ENCODE data around the gene FBLL1. TPM values are rescaled to one million over a fixed set of nuclear protein-coding genes. Genes with fewer than 3 reads are reported as not detected.

FBLL1 gene
- total and polyA plus RNA-seq, 2 of the 4 experiments (the other 2 are of a cell fraction): 0.18 to 0.29 TPM

DNA sequence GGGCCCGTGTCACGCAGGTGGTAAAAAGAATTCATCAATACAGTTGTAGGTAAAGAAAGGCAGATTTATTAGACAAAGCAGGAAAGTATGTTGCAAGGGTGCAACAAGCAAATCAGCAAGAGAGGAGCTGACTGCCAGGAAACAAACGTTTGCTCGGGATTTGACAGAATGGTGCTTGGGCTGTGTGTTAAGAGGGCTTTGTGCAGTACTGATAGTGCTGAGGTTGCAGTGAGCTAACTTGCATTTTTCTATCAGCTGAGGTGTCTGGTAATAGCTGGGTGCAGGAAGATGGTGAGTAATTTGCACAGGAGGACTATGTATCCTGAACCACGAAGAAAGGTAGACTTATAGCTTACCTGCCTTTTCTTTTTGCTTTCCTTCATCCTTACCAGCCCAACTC is 46.7 kb upstream of the FBLL1 start:
- H2AK9ac ChIP-seq (replicated peaks; ENCODE audit: low read depth, low read length, poor library complexity): no peak overlapping the region
- peaks cover 0 to 11% of the 10 kb centered on the region in 2 experiments; a peak in 2 of 4 replicates for H3K79me1 ChIP-seq (ENCODE audit: low read depth in 1 of 2, low read length in 2 of 2)
- ATAC-seq (ENCODE audit: low read depth): no peak
- H2AFZ ChIP-seq (replicated peaks; ENCODE audit: low read length, poor library complexity): no peak overlapping the region
- H4K5ac ChIP-seq (ENCODE audit: low read depth, low read length): no peak overlapping the region
- no peaks in the 10 kb centered on the region for H3K36me3 ChIP-seq (ENCODE audit: control insufficient read depth, insufficient read depth, low read length)
- H3K27me3 ChIP-seq (ENCODE audit: control insufficient read depth, insufficient read depth, low read length): no peaks in the 10 kb centered on the region
- WGBS, 2 experiments (ENCODE audit: extremely low coverage in 2 of 2, insufficient read length in 1 of 2): 67% methylated on average over 3 of the region's 5 CpGs; no CpG with 5 or more reads in 1 of the 2 experiments
- TF ChIP-seq MXI1 (IDR thresholded peaks at IDR 0.05; ENCODE audit: borderline replicate concordance, low read depth, low read length): no peak
- TF ChIP-seq RAD21 (IDR thresholded peaks at IDR 0.05; ENCODE audit: low read length): no peak
- no peak for TF ChIP-seq NFE2L2 (IDR thresholded peaks at IDR 0.05; ENCODE audit: low read depth, low read length)
- TF ChIP-seq, protein P1, sequence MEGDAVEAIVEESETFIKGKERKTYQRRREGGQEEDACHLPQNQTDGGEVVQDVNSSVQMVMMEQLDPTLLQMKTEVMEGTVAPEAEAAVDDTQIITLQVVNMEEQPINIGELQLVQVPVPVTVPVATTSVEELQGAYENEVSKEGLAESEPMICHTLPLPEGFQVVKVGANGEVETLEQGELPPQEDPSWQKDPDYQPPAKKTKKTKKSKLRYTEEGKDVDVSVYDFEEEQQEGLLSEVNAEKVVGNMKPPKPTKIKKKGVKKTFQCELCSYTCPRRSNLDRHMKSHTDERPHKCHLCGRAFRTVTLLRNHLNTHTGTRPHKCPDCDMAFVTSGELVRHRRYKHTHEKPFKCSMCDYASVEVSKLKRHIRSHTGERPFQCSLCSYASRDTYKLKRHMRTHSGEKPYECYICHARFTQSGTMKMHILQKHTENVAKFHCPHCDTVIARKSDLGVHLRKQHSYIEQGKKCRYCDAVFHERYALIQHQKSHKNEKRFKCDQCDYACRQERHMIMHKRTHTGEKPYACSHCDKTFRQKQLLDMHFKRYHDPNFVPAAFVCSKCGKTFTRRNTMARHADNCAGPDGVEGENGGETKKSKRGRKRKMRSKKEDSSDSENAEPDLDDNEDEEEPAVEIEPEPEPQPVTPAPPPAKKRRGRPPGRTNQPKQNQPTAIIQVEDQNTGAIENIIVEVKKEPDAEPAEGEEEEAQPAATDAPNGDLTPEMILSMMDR (conservative IDR thresholded peaks at IDR 0.05; ENCODE audit: low read depth, low read length): no peak
- TF ChIP-seq, protein P2, sequence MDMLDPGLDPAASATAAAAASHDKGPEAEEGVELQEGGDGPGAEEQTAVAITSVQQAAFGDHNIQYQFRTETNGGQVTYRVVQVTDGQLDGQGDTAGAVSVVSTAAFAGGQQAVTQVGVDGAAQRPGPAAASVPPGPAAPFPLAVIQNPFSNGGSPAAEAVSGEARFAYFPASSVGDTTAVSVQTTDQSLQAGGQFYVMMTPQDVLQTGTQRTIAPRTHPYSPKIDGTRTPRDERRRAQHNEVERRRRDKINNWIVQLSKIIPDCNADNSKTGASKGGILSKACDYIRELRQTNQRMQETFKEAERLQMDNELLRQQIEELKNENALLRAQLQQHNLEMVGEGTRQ (IDR thresholded peaks at IDR 0.05; ENCODE audit: low read depth, low read length): no peak
- no peak for TF ChIP-seq POLR2A (IDR thresholded peaks at IDR 0.05; ENCODE audit: low read depth, low read length)
- no peak for TF ChIP-seq FOS (IDR thresholded peaks at IDR 0.05; ENCODE audit: low read depth, low read length)
- no peak for TF ChIP-seq MAFK (IDR thresholded peaks at IDR 0.05; ENCODE audit: low read depth, low read length)
- TF ChIP-seq CEBPB (IDR thresholded peaks at IDR 0.05; ENCODE audit: low read depth, low read length): no peak
- TF ChIP-seq, protein P3, sequence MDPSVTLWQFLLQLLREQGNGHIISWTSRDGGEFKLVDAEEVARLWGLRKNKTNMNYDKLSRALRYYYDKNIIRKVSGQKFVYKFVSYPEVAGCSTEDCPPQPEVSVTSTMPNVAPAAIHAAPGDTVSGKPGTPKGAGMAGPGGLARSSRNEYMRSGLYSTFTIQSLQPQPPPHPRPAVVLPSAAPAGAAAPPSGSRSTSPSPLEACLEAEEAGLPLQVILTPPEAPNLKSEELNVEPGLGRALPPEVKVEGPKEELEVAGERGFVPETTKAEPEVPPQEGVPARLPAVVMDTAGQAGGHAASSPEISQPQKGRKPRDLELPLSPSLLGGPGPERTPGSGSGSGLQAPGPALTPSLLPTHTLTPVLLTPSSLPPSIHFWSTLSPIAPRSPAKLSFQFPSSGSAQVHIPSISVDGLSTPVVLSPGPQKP (IDR thresholded peaks at IDR 0.05; ENCODE audit: borderline replicate concordance, low read depth, low read length): no peak
- TF ChIP-seq MAZ (IDR thresholded peaks at IDR 0.05; ENCODE audit: borderline replicate concordance, low read depth, low read length): no peak
- TF ChIP-seq RCOR1 (IDR thresholded peaks at IDR 0.05; ENCODE audit: insufficient replicate concordance, low read length): no peak
- no peak for TF ChIP-seq CHD1 (IDR thresholded peaks at IDR 0.05; ENCODE audit: low read depth, low read length)
- no peak for TF ChIP-seq RFX5 (IDR thresholded peaks at IDR 0.05; ENCODE audit: low read depth, low read length)
- no peak for TF ChIP-seq BHLHE40 (IDR thresholded peaks at IDR 0.05; ENCODE audit: low read depth, low read length)
- TF ChIP-seq SMC3 (IDR thresholded peaks at IDR 0.05; ENCODE audit: low read depth, low read length): no peak
- BruUV-seq (replicated peaks): no TSS peak
- intact Hi-C loops (cut with micrococcal nuclease): no loop called here
- H3K14ac ChIP-seq (replicated peaks; ENCODE audit: low read depth, low read length): no peak overlapping the region
- H3K4ac ChIP-seq (ENCODE audit: low read depth, low read length): no peak overlapping the region
- no peak overlapping the region for H3K4me3 ChIP-seq (ENCODE audit: insufficient read depth, low read depth, low read length)
- ChIA-PET POLR2A (ENCODE audit: unreplicated experiment) (no interaction called here), CTCF (no interaction called here)
- H3K9me3 ChIP-seq (ENCODE audit: control insufficient read depth, insufficient read depth, low read length): no peaks in the 10 kb centered on the region
- in situ Hi-C loops (cut with MboI; ENCODE audit: low sequenced_read_pairs): no loop called here
- no peak for DNase-seq
- H2AK5ac ChIP-seq (ENCODE audit: low read depth, low read length): no peak overlapping the region
- no peak overlapping the region for H4K8ac ChIP-seq (ENCODE audit: low read depth in 2 of 2, low read length in 2 of 2)
- H3K23ac ChIP-seq (ENCODE audit: low read depth, low read length): no peak overlapping the region
- H3K56ac ChIP-seq (ENCODE audit: extremely low read depth, insufficient read depth, low read length): no peak overlapping the region
- no peaks in the 10 kb centered on the region for H3K9me1 ChIP-seq (ENCODE audit: insufficient read depth, low read length)
- H4K20me1 ChIP-seq (ENCODE audit: insufficient read depth, low read length): peaks cover 5% of the 10 kb centered on the region; the same call in 1 of the 2 replicates
- no peak overlapping the region for H4K91ac ChIP-seq (ENCODE audit: insufficient read depth, low read depth, low read length)
- H2BK20ac ChIP-seq (ENCODE audit: low read depth, low read length): no peak overlapping the region
- H2BK15ac ChIP-seq (ENCODE audit: low read depth, low read length): no peak overlapping the region
- no peak overlapping the region for H3K4me2 ChIP-seq (ENCODE audit: low read depth, low read length)
- H3K9ac ChIP-seq (ENCODE audit: low read depth, low read length): no peak overlapping the region
- no peak overlapping the region for H3K18ac ChIP-seq (ENCODE audit: low read depth, low read length)
- H3K27ac ChIP-seq (ENCODE audit: insufficient read depth, low read length): no peak overlapping the region
- no peak overlapping the region for H2BK120ac ChIP-seq (ENCODE audit: low read depth, low read length)
- dilution Hi-C loops (cut with HindIII; ENCODE audit: low sequenced_read_pairs, unreplicated experiment): no loop called here
- H3K4me1 ChIP-seq (ENCODE audit: control insufficient read depth, insufficient read depth, low read length): no peaks in the 10 kb centered on the region
- no peak overlapping the region for H2BK5ac ChIP-seq (ENCODE audit: low read depth, low read length, poor library complexity, severe bottlenecking)
